AG08396 (cell line): ENCODE measurements around the gene PGBD5.
A peak's percentile ranks its signal among the peaks of the same experiment; 100 is the strongest.

Source experiments
- DNase-seq: peaks from one replicate; pipeline ENCODE4 v3.0.0; 2012; ENCODE audit warnings: low spot score, mixed read lengths

The PGBD5 gene

GRCh38 chr1:230321741-230322420 lies 104.3 kb downstream of the PGBD5 start:
- DNase-seq, result no peak

- no peak for DNase-seq
Observed at GRCh38 chr1:230321341-230321740, 104.8 kb downstream of the PGBD5 start.

GRCh38 chr1:230320804-230321203 lies 105.3 kb downstream of the PGBD5 start:
- DNase-seq, result no peak

GRCh38 chr1:230319014-230319747 lies 107.0 kb downstream of the PGBD5 start:
- DNase-seq, result no peak

GRCh38 chr1:230317823-230318819 lies 108.0 kb downstream of the PGBD5 start:
- DNase-seq, result no peak

GRCh38 chr1:230316864-230317745 lies 109.0 kb downstream of the PGBD5 start:
- DNase-seq, result no peak

- DNase-seq, result no peak
Observed at GRCh38 chr1:230315099-230315498, 111.0 kb downstream of the PGBD5 start.

- DNase-seq, result no peak
Observed at GRCh38 chr1:230314142-230314470, 112.0 kb downstream of the PGBD5 start.

GRCh38 chr1:230313453-230314141 lies 112.5 kb downstream of the PGBD5 start:
- no peak for DNase-seq

GRCh38 chr1:230312676-230313075 lies 113.5 kb downstream of the PGBD5 start:
- DNase-seq, result no peak

- DNase-seq, result peak; percentile 88
Observed at GRCh38 chr1:230310381-230311163, 115.6 kb downstream of the PGBD5 start.

GRCh38 chr1:230309646-230310177 lies 116.4 kb downstream of the PGBD5 start:
- no peak for DNase-seq

- DNase-seq, result no peak
Observed at GRCh38 chr1:230308821-230309220, 117.3 kb downstream of the PGBD5 start.

GRCh38 chr1:230308039-230308438 lies 118.1 kb downstream of the PGBD5 start:
- DNase-seq, result peak; percentile 38

GRCh38 chr1:230307213-230307612 lies 118.9 kb downstream of the PGBD5 start:
- no peak for DNase-seq

- DNase-seq, result no peak
Observed at GRCh38 chr1:230306169-230306568, 120.0 kb downstream of the PGBD5 start.

GRCh38 chr1:230303822-230304221 lies 122.3 kb downstream of the PGBD5 start:
- DNase-seq, result no peak

GRCh38 chr1:230303069-230303468 lies 123.1 kb downstream of the PGBD5 start:
- DNase-seq, result no peak

- DNase-seq, result no peak
Observed at GRCh38 chr1:230301822-230302221, 124.3 kb downstream of the PGBD5 start.

GRCh38 chr1:230301322-230301721 lies 124.8 kb downstream of the PGBD5 start:
- DNase-seq, result no peak
